NCI-H1694 treated with DMSO at 0.1 percent for 48 hours (cell line): ENCODE data around the gene CUL5.
"Not testable (repeated sequence)": the region's sequence is repeated elsewhere in the genome, so short reads cannot be mapped to it uniquely, and the experiment has no call there.

Experiments
- DNase-seq: peaks from one replicate; lab custom pipeline; 2025; lab: John Stamatoyannopoulos, UW

Gene CUL5

GRCh38 chr11:108019870-108020540, 11.3 kb downstream of the CUL5 start:
- DNase-seq = no peak

- no peak for DNase-seq
Observed at GRCh38 chr11:108025387-108026080, 16.8 kb downstream of the CUL5 start.

GRCh38 chr11:108027057-108027456, 18.4 kb downstream of the CUL5 start:
- DNase-seq = no peak

DNA sequence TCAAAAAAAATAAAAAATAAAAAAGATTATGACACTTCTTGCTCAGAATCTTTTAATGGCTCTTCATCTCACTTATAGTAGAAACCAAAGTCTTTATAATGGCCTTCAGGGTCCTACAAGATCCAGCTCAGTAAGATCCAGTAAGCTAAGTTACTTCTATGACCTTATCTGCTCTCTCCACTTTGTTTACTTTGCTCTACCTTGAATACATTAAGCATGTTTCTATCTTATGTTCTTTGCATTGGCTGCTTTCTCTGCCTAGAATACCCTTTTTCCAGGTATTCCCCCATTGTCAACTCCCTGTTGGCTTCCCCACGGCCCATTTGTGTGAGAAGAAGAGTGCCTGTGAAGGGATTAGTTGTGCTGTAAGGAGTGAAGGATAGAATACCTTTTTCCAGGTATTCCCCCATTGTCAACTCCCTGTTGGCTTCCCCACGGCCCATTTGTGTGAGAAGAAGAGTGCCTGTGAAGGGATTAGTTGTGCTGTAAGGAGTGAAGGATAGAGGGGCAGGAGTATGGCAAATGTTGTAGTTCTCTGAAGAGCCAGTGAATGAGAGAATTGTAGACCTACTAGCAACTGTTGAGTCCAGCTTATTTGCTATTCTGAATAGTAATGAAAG, 20.2 kb downstream of the CUL5 start:
- not testable (repeated sequence) for DNase-seq

DNA sequence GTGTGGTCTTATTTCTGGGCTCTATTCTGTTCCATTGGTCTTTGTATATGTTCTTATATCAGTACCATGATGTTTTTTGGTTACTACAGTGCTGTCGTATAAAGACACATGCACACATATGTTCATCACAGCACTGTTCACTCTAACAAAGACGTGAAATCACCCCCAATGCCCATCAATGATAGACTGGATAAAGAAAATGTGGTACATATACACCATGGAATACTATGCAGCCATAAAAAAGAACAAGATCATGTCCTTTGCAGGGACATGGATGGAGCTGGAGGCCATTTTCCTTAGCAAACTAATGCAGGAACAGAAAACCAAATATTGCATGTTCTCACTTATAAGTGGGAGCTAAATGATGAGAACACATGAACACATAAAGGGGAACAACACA, 22.9 kb downstream of the CUL5 start:
- not testable (repeated sequence) for DNase-seq

DNA sequence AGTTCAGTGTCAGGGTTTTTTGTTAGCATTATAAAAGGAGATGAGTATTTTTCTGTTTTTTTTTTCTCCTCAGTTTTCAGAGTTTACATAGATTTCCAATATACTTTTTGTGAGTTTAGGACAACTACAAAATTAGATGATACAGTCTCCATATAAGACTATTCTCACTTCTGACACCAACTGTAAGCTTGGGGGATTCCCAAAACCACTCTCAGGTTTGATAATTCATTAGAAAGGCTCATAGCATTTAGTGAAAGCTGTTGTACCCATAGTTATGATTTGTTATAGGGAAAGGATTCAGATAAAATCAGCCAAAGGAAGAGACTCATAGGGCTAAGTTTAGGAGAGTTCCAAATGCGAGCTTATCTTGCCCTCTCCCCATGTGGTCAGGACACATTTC, 24.1 kb downstream of the CUL5 start:
- no peak for DNase-seq

DNA sequence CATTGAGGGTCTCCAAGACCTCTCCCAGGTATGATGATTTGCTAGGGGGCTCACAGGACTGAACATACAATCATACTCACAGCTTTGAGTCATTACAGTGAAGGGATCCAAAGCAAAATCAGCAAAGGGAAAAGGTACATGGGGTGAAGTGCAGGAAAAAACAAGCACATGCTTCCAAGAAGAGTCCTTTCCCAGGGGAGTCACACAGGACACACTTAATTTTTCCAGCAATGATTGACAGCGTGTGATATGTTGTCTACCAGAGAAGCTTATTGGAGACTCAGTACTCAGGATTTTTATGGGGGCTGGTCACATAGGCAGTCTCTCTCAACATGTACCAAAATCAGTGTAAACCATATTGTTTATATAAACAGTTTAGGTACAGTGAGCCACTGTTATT, 25.3 kb downstream of the CUL5 start:
- DNase-seq = no peak

DNA sequence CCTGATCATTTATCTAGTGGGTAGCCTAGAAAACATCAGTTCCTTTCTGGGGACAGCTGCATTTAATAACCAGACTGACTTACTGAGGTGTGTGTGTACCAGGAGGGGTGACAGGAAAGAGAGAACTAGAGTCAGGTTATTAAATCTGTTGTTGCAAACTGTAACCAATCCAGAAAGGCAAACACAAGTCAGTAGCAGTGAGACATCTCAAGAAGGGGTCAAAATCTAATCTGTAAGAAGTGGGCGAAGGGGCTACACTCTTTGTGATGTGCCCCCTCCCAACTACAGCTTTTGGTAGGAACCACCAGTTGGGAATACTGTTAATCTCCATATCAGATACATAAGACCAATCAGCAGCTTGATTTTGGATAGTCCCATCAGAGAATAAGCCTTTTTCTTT, 26.3 kb downstream of the CUL5 start:
- no peak for DNase-seq

DNA sequence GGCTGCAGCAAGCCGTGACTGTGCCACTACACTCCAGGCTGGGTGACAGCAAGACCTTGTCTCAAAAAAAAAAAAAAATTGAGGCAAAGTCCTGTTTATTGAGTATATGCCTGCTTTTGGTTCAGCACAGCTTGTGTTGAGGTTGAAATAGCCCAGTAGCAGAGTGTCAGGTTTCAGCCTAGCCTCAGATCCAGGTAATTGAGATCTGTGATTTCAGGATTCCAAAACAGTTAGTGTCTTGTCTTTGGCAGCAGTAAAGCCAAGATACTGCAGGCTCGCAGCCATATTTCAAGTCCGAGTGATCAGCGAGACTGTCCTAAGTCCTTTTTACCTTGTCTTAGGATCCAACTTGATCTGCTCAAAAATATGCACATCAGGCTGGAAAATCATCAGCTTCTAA, 27.0 kb downstream of the CUL5 start:
- no peak for DNase-seq

GRCh38 chr11:108037211-108037610, 28.5 kb downstream of the CUL5 start:
- no peak for DNase-seq

DNA sequence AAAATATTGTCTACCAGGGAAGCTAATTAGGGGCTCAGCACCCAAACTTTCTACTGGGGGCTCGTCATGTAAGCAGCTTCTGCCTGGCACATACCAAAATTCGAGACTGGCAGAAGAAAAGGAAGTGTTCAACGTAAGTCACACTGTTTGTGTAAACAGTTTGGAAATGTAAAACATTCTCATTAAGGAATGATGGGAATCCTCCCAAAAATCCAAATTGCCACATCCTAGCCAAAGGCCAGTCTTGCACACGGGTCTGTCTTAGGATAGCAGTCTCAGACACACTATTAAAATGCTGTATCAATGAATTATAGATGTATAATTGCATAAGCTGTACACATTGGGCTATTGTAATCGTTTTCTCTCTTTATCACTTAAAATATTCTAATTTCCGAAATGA, 28.9 kb downstream of the CUL5 start:
- no peak for DNase-seq

DNA sequence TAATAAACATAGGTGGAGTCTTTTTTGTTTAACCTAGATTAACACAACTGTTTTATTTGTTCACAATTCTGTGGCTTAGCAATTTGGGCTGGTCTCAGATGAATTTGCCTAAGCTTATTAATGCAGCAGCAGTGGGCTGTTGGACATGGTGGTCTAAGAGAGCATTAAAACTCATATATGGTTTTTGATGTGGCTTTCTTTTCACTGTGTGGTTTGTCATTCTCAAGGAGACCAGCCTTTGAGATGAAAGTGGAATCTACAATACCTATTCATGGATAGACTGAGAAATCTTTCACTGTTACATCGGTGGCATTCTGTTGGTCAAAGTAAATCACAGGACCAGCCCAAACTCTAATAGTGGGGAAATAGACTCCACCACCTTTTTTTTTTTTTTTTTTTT, 39.6 kb downstream of the CUL5 start:
- DNase-seq = no peak

- no peak for DNase-seq
Observed at GRCh38 chr11:108062336-108062735, 53.6 kb downstream of the CUL5 start.

DNA sequence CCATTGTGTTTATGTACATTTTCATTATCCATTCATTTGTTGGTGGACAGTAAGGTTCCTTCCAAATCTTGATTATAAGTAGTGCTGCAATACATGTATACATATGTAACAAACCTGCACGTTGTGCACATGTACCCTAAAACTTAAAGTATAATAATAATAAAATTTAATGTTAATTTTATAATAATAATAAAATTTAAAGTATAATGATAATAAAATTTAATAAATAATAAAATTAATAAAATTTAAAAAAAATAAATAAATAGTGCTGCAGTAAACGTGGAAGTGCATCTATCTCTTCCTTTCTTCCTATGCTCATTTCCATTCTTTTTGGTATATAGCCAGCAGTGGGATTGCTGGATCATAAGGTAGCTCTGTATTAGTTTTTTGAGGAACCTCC, 54.7 kb downstream of the CUL5 start:
- no peak for DNase-seq

- DNase-seq = no peak
Observed at GRCh38 chr11:108069947-108070346, 61.2 kb downstream of the CUL5 start.

GRCh38 chr11:108084811-108085210, 76.1 kb downstream of the CUL5 start:
- DNase-seq = no peak

GRCh38 chr11:108085672-108086071, 77.0 kb downstream of the CUL5 start:
- DNase-seq = no peak

- DNase-seq = no peak
Observed at GRCh38 chr11:108092134-108092533, 83.4 kb downstream of the CUL5 start.

DNA sequence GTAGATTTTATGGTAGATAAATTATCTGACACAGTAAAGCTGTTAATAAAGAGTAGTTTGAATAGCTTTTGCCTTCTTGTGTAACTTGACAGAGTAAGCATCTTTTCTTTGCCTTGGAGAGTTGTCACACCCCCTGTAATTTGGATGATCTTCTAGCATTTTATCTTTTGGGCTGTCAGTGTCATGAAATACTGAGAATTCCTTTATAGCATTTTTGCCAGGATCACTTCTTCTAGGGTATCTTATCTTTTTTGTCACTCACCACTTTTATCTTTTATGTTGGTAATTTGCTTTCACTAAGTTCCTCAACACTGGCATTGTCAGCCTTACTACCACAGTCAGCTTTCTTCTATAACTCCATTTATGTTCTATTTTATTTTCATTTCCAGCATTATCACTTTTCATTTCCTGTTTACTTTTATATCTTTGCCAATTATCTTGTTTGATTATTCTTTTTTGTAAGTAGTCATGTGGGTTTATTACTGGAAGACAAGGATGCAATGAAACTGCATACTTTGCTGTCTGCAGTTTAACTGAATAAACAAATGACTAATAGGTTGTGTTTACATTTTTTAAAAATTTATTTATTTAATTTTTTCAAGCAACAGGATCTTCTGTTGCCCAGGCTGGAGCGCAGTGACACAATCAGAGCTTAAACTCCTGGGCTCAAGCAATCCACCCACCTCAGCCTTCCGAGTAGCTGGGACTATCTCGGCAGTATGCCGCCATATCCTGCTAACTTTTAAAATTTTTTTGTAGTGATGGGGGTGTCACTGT, 84.6 kb downstream of the CUL5 start:
- DNase-seq = no peak

DNA sequence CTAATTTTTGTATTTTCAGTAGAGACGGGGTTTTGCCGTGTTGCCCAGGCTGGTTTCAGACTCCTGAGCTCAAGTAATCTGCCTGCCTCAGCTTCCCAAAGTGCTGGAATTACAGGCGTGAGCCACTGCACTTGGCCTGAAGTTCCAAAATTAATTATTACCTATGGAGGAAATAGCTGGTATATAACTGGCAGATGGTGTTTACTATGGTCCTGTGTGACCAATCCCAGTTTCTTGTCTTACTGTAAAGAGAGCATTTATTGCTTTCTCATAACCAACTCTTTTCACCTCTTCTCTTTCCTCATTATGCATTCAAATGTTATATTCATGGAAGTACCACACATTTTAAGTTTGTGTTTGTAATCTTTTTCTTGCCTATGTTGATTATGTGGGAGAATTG, 88.5 kb downstream of the CUL5 start:
- DNase-seq = no peak

DNA sequence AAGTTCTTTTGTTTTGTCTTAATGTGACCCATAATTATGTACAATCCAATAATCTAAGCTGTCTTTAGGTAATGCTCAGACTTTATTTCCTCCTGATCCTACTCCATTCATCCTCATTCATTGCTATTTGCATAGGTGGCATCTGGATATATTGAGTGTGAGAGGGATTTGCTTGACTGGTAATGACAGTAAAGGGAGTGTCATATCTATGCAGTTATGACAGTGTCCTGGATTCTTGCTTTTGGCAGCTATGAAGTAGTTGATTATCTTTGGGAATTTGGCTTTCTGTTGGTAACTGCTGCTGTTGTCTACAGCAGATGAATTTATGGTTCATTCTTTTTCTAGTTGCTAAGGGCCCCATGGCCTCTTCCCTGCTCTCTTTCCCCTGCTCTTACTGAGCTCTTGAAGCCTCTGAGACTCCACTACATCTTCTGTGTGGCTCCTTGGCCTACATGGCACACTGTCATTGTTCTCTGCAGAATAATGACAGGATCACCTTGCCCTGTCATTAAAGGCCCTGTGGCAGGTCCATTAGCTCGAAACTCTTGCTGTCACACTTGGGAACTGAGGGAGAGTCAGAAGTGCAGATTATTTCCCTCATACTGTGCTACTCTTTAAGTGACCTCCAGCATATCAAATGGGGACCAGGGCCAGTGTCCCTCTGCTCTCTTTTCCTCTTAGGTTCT, 92.5 kb downstream of the CUL5 start:
- no peak for DNase-seq

- DNase-seq = no peak
Observed at GRCh38 chr11:108111126-108111525, 102.4 kb downstream of the CUL5 start.
